HuH-7.5 (cell line): ENCODE data around the gene ADAMTSL2.

Source experiments
- DNase-seq: peaks from one replicate; pipeline ENCODE4 v3.0.0; 2011; ENCODE audit warnings: low spot score

Gene ADAMTSL2

DNA sequence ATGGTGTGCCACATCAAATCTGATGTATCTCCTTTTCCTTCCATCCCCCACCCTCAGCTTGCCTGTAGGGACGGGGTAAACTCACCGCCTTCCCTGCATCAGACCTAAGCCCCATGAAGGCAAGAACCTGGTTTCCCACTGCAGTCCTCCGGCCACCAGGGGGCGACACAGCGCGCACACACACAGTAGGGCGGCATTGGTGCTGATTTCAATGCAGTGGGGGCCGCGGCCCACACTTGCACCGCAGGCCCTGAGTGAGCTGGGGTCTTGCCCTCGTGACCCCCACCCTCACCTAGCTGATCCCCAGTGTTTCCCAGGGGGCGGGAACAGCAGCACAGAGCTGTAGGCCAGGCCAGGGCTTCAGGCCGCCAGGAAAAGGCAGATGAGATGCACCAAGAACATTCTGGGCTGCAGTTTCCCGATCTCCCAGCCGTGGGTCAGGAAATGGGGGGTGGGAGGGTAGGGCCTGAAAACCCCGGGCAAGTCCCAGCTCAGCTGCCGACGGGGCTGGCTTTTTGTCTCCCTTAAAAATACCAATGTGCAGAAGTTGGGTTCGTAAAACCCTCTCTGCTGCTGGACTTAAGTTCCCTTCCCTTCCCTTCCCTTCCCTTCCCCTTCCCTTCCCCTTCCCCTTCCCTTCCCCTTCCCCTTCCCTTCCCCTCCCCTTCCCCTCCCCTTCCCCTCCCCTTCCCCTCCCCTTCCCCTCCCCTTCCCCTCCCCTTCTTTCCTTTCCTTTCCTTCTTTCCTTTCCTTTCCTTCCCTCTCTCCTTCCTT, 55.1 kb downstream of the ADAMTSL2 start:
- DNase-seq: no peak

DNA sequence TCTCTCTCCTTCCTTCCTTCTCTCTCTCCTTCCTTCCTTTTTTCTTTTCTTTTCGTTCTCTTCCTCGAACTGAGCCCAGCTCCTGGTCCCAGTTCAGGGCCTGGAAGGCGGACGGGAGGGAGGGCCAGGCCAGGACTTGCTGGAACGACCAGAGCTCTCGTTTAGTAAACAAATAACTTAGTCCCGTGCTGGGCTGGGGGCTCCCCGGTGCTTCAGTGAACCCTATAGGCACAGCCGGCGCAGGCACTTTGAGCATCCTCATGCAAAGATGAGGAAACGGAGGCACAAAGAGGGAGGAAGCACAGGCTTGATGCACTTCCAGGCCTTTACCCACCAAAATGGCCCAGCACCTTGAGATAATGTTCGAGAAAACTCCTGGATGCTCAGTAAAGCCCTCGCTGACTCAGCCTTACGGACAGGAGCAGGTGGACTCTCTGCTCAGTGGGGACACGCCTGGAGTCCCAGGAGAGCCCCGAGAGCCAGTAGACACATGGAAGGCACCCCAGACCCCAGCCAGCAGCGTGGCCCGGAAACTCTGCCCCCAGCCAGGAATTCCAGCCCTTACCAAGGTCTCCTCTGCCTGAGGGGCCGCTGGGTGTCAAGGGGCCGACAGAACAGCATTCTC, 55.8 kb downstream of the ADAMTSL2 start:
- no peak for DNase-seq

DNA sequence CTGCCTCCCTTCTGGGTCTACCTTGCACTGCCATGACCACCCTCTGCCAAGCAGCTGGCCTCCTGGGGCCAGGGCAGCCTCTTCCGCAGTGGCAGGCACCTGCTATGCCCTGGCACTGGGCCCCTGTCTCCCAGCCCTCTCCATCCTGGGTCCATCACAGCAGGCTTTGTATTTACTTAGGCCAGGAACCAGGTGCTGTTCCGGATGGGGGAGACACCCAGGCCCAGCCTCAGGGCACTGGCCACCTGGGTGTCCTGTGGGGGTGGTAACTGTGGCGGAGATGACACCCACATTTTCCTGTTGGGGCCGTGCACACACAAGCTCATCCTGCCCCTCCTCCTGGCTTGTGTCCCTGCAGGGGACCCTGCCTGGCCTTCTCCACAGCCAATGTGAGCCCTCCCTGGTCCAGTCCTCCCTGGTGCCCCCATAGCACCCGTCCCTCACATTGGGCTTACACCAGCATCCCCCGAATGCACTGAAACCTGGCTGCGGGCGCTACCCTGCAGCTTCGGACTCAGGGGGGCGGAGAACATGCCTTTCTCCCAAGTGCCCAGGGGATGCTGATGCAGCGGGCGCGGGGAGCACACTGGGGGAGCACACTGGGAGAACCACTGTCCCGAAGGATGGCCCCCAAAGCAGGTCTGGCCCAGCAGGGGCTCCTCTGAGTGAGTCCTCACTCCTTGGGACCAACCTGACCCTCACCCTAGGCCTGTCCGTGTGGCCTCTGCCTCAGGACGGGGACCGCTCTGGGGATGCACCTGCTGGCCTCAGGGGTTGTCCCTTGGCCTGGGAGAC, 56.8 kb downstream of the ADAMTSL2 start:
- DNase-seq: no peak

DNA sequence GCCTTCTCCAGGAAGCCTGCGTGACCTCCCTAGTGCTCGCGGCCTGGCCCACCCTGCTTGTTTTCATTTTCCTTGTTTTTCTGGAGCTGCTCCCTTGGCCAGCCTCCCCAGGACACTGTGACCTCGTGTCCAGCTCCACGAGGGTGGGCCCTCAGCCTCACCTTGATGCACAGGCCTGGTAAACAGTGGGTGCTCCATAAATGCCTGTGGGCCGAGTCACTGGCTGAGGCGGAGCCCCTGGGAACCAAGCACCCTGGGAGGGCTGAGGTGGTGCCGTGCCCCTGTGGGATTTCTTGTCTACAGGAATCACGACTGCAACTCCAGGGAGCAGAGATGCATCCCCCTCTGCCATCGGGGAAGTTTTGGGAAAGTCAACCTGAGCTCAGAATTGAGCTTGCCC, 57.5 kb downstream of the ADAMTSL2 start:
- no peak for DNase-seq

DNA sequence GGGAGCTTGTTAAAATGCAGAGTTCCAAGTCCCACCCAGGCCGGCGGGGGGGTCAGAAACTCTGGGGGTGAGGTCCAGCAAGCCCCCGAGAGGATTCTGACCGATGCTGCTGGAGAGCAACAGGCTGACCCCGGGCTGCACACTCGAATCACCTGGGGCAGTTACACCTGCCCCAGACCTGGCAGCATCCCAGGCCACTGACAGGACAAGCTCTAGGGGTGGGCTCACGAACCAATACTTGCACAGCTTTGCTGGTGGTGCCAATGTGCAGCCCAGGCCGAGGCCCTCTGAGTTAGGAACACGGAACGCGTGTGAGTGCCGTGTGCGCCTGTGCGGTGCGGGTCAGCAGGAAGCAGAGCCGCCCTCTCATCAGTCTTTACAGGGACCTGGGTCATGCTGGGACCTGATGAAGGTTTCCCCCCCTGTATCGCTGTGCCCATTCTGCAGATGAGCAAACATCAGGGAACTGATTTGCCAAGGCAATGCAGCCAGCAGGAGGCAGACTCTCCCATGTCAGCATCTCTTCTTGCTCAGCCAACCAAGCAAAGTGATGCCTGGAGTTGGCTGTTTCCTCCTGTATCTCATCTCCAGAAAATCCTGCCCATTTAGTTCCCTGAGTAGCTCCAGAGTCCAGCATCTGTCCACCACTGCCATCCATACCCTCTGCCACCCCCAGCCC, 58.4 kb downstream of the ADAMTSL2 start:
- DNase-seq: no peak

DNA sequence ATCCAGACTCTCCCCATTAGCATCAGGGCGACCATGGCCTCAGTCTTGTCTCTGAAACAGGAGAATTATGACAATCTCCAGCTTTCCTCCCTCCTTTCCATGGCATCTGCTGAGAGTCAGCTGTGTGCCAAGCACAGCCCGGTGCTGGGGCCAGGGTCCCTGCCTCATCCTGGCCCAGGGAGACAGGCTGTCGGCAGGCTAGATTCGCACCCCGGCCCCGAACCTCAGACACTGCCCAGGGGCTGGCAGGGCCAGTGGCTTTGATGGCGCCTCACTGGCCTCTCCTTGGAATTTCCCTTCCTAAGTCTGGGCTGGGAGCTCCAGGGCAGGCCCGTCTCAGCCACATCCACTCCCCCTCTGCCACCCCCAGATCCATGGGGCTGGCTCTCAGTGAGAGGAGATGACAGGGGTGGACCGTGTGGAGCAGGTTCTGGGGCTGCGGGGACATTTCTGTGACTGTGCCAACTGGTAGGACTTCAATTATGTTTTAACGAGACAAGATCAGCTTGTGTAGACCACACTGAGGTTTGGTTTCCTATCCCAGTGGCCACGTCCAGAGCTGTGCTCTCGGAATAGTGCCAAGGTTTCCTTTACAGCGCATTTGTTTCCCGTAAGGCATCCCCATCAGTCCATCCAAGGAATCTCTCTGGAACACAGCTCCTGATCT, 59.2 kb downstream of the ADAMTSL2 start:
- DNase-seq: no peak

DNA sequence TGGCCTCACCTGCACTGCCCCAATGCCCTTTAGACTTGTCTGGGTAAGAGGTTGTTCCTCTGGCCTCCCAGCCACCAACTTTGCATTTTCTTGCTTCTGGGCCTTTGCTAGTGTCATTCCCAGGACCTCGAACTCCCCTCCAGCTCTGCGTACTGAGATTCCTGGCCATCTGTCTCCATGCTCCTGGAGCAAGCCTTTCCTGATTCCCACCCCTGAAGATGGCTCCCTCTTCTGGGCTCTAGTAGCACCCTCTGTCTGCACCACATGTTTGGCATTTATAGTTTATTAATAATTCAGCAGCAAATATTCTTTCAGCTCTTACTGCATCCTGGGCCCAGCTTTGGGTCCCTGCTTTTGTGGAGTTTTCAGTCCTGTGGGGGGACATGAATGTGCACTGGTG, 59.8 kb downstream of the ADAMTSL2 start:
- no peak for DNase-seq

DNA sequence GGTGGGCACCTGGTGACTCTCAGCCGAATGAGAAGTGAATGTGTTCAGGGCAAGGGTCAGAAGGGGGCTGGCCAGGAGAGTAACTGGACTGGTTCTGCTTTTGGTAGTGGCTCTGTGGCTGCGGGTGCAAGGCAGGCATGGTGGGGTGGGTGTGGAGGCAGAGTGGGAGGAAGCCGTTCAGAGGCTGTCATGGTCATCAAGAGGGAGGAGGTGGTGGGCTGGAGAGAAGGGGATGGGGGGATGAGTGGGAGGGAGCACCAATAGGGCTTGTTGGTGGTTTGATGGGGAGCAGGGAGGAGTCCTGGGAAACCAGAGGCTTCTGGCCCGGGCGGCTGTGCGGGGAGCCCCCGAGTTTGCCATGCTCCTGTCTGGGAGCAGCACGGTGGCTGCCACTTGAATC, 61.4 kb downstream of the ADAMTSL2 start:
- DNase-seq: no peak

DNA sequence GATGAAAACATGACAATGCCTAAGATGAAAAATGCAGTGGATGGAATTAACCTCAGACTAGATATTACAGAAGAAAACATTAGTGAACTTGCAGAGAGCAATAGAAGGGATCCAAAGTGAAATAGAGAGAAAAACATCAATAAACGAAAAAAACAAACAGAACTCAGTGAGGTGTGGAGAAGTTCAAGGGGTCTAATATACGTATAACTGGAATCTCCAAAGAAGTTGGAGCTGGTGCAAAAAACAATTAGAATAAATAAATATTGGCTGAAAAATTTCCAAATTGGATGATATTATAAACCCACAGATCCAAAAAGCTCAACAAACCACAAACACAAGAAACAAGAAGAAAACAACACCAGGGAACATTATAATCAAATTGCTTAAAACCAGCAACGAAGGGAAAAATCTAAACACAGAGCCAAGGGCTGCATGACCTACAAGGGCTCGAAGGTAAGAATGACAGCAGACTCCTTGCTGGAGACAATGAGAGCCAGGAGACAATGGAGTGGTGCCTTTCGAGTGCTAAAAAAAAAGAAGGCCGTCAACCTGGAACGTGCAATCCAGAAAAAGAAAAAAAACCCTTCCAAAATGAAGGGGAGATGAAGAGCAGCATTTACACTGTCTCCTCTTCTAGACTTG, 62.9 kb downstream of the ADAMTSL2 start:
- DNase-seq: no peak

DNA sequence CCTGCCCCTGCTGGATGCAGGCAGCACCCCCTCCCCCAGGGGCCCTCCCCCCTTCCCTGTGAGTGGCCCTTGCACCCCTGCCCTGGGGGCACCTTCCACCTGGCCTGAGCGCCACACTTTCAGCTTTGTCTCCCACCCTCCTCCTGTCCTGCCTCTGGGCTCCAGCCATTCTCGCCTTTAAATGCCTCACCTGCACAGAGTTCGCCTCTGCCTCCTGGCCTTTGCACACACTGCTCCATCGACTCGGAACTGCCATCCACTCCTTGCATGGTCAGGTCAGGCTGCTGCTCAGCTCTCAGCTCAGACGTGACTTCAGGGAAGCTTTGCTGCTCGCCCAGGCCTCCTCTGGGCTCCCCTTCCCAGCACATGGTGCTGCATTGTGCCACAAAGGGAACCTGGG, 64.5 kb downstream of the ADAMTSL2 start:
- no peak for DNase-seq

DNA sequence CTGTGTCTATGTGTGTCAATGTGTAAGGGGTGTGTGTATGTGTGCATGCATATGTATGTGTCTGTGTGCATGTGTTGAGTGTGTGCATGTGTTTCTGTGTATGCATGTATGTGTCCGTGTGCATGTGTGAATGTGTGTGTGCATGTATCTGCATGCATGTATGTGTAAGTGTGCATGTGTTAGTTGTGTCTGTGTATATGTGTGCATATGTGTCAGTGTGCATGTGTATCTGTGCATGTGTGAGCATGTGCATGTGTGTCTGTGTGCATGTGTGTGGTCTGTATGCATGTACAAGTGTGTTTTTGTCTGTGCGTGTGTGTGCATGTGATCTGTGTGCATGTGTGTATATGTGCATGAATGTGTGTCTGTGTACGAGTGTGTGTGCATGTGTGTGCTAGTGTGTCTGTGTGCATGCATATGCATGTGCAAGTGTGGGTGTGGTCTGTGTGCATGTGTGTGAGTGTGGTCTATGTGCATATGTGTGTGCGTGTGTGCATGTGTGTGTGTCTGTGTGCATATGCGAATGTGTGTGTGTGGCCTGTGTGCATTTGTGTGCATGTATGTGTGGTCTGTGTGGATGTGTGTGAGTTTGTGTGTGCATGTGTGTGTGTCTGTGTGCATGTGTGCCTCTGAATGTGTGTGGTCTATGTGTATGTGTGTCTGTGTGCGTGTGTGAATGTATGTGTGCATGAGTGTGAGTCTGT, 65.1 kb downstream of the ADAMTSL2 start:
- DNase-seq: no peak

DNA sequence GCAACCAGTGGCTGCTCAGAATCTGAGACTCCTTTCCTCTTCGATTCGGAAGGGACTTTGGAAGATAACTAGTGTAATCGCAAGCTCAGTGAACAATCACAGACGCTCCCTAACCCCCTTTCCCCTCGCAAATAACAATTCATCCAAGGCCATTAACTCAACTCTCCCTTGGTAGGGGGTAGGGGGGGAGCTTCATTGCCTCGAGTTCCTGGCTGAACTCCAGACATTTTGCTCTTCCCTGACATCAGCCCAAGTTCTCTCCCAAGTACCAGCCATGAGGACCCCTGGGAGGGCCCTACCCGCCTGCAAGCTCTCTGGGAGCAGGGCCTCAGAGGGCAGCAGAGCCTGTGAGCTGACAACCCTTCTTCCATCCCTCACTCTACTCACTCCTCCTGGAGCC, 66.2 kb downstream of the ADAMTSL2 start:
- no peak for DNase-seq

DNA sequence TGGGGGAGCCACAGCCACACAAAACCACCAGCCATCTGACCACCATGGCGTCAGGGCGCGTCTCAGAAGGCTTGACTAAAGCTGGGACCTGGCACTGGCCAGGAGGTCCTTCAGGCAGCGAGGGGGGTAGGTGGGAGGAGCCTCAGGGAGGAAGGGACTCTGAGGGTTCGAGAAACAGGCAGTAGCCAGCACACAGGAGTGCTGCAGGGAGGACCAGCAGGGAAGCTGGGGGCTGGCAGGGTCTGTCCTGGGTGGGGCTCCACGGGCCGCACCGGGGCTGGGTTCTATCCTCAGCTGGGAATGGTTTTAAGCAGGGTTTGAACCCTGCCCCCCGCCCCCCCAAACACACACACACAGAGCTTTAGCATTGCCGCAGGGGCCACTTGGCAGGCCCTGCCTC, 67.2 kb downstream of the ADAMTSL2 start:
- no peak for DNase-seq

DNA sequence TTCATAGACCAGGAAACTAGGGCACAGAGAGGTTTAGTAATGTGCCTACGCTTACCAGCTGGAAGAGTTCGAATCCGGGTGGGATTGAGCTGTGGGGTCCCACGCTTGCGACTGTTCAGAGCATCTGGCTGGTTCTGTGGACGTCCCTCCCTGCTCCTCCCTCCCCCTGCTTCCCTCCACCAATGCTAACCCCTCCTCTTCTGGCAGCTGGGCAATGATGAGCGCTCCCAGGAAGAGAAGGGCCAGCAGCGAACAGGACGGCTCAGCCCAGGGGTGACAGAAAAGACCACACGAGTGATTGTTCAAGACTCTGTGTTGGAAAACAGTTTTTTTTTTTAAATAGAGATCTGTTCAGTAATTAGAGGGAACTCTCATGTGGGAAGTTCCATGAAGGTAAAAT, 67.8 kb downstream of the ADAMTSL2 start:
- DNase-seq: no peak

DNA sequence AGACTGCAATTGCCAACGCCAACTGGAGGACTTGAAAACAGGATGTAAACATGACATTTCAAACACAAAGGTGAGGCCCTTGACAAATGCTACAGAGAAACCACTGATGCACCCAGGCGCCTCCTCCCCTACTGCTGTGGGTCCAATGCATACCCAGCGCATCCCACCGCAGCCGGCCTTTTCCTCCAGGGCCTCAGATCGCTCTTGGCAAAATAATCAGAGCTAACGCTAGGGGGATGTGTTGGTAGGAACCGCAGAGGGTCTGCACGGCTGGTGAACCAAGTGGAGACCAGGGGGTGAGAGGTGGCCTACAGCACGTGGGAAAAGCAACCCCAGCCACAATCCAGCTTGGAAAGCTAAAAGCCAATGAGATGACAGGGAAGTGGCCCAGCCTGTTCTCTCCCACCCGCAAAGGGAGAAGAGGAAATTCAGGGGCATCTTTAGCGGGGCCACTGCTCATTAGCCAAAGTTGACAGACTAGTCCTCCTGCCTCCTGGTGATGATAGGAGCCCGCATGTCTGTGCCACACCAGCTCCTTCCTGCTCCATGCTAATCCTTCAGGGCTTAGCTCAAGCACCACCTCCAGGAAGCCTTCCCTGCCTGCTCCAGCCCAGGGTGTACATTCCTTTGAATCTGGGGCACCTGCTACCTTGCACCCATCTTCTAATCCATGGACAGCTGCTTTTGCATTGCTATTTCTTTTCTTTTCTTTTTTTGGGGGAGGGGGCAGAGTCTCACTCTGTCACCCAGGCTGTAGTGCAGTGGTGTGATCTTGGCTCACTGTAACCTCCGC, 68.8 kb downstream of the ADAMTSL2 start:
- no peak for DNase-seq

DNA sequence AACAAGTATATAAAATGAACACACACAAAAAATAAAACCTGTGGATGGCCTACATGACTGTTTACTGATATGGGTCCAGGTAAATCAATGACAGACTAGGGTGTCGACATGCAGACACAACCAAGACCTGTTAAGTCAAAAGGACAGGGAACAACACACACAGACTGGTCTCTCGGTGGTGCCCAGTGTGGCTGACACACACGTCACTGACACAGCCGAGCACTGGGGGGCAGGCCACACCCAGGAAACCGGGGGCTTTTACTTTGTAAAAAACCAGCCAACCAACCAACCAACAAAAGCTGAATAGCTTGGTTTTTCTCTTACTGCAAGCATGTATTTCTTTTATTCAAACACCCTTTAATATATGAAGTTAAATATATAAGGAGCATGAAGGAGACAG, 69.7 kb downstream of the ADAMTSL2 start:
- no peak for DNase-seq

DNA sequence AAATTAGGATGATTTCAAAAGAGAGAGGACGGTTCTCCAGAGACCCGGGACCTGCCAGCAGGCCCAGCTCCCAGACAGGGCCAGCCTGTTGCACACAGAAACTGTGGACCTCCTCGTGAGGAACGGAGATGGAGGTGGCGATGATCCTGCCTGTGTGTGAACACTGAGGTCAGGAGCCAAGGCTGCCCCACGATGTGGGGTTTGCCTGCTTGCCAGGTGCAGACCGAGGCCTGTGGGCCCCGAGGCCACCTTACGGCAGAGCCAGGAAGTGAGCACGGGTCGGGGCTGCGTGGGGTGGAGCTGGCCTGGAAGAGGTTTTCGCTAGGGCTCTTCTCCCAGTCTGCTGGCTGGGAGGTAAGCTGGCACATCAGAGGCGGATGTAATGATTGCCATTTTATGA, 70.4 kb downstream of the ADAMTSL2 start:
- DNase-seq: no peak

DNA sequence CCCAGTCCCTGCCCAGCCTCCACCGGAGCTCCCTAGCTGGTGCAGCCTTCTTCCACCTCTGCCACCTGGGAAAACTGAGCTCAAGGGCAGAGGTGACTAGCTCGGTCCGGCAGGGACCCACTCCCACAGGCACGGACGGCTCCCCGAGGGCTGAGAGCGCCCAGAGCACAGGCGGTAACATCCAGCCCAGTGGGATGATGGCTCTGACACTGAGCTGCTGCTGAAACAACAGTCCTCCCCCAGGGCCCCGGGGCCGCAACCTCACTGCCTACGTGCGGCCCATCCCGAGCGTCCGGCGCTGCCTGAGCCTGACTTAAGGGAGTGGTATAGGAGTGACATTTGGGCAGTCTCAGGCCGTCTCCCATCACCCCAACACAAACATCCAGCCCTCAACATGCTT, 70.9 kb downstream of the ADAMTSL2 start:
- DNase-seq: no peak

DNA sequence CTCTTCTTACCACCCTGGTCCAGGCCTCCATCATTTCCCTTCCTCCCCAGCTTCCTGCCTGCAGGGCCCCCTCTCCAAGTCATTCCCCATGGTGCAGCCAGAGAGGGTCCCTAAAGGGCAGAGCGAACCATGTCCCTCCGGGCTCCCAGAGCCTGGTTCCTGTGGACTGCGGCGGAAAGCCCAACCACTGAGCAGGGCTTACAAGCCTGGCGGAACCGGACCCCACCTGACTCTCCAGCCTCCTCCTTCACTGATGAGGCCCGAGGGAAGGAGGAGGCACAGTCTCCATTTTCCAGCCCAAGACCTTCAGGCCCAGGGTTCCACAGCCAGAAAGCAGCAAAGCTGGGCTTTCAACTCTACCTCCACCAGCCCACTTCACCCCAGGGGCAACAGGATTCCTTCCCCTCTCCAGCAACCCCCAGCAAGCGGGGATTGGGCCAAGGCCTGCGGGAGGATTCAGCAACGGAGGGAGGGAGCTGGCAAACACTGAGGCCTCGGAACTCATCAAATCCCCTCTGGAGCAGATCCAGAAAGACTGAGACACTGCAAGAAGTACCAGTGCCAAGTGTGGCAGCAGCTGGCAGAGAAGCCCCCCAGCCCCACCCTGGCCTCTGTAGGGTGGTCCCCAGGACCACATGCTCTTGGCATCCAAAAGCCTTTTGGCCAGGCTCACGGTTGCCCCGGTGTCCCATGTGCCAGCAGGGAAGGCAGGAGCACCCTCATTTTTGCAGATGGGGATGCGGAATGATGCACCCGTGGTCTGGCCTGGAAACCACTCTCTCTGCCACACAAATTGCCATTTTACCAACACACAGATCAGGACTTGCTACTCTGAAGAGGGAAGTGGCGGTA, 71.6 kb downstream of the ADAMTSL2 start:
- no peak for DNase-seq
